ENCODE data around the gene KIF6.

Gene KIF6

GRCh38 chr6:39572661-39573340, 152.4 kb downstream of the KIF6 start:
- no peaks in the 10 kb centered on the region for H3K9me3 Mint-ChIP-seq
- no peak overlapping the region for H3K27ac Mint-ChIP-seq
- no peaks in the 10 kb centered on the region for H3K27me3 Mint-ChIP-seq
- no peak for DNase-seq
- no peaks in the 10 kb centered on the region for H3K4me1 Mint-ChIP-seq
- no peak overlapping the region for H3K4me3 Mint-ChIP-seq
- CTCF ChIA-PET, result no interaction called here
- no peaks in the 10 kb centered on the region for H3K36me3 Mint-ChIP-seq

- no peaks in the 10 kb centered on the region for H3K4me1 Mint-ChIP-seq
- no peak for DNase-seq
- H3K36me3 Mint-ChIP-seq, result no peaks in the 10 kb centered on the region
- no peaks in the 10 kb centered on the region for H3K9me3 Mint-ChIP-seq
- H3K4me3 Mint-ChIP-seq, result no peak overlapping the region
- CTCF ChIA-PET, result no interaction called here
- H3K27ac Mint-ChIP-seq, result no peak overlapping the region
- no peaks in the 10 kb centered on the region for H3K27me3 Mint-ChIP-seq
These were observed 156.3 kb downstream of the KIF6 start for GRCh38 chr6:39568896-39569295.

GRCh38 chr6:39567091-39567490, 158.1 kb downstream of the KIF6 start:
- H3K36me3 Mint-ChIP-seq, result no peaks in the 10 kb centered on the region
- no peaks in the 10 kb centered on the region for H3K9me3 Mint-ChIP-seq
- H3K4me3 Mint-ChIP-seq, result no peak overlapping the region
- H3K27ac Mint-ChIP-seq, result no peak overlapping the region
- no peaks in the 10 kb centered on the region for H3K27me3 Mint-ChIP-seq
- no peaks in the 10 kb centered on the region for H3K4me1 Mint-ChIP-seq
- CTCF ChIA-PET, result no interaction called here
- no peak for DNase-seq

- Mint-ChIP-seq H3K36me3 (no peaks in the 10 kb centered on the region), H3K9me3 (no peaks in the 10 kb centered on the region), H3K27ac (no peak overlapping the region), H3K4me3 (no peak overlapping the region), H3K27me3 (no peaks in the 10 kb centered on the region), H3K4me1 (no peaks in the 10 kb centered on the region)
- no peak for DNase-seq
- CTCF ChIA-PET, result no interaction called here
These were observed 158.8 kb downstream of the KIF6 start for GRCh38 chr6:39566456-39566855.

GRCh38 chr6:39565956-39566355, 159.3 kb downstream of the KIF6 start:
- Mint-ChIP-seq H3K4me1 (no peaks in the 10 kb centered on the region), H3K27me3 (no peaks in the 10 kb centered on the region)

GRCh38 chr6:39563566-39564311, 161.5 kb downstream of the KIF6 start:
- H3K36me3 Mint-ChIP-seq, result no peaks in the 10 kb centered on the region
- no peak overlapping the region for H3K4me3 Mint-ChIP-seq
- CTCF ChIA-PET, result no interaction called here
- H3K27me3 Mint-ChIP-seq, result no peaks in the 10 kb centered on the region
- H3K4me1 Mint-ChIP-seq, result no peaks in the 10 kb centered on the region
- no peak overlapping the region for H3K27ac Mint-ChIP-seq
- no peak for DNase-seq
- no peaks in the 10 kb centered on the region for H3K9me3 Mint-ChIP-seq

More at GRCh38 chr6:39565956-39566355, 159.3 kb downstream of the KIF6 start:
- Mint-ChIP-seq H3K27ac (no peak overlapping the region), H3K4me3 (no peak overlapping the region), H3K9me3 (no peaks in the 10 kb centered on the region), H3K36me3 (no peaks in the 10 kb centered on the region)
- CTCF ChIA-PET, result no interaction called here
- no peak for DNase-seq

GRCh38 chr6:39561536-39562266, 163.5 kb downstream of the KIF6 start:
- Mint-ChIP-seq H3K27me3 (no peaks in the 10 kb centered on the region), H3K27ac (no peak overlapping the region), H3K4me1 (no peaks in the 10 kb centered on the region), H3K9me3 (no peaks in the 10 kb centered on the region), H3K36me3 (no peaks in the 10 kb centered on the region), H3K4me3 (no peak overlapping the region)
- CTCF ChIA-PET, result no interaction called here
- DNase-seq, result no peak

GRCh38 chr6:39560915-39561314, 164.3 kb downstream of the KIF6 start:
- no peak overlapping the region for H3K4me3 Mint-ChIP-seq
- H3K9me3 Mint-ChIP-seq, result no peaks in the 10 kb centered on the region
- DNase-seq, result no peak
- H3K36me3 Mint-ChIP-seq, result no peaks in the 10 kb centered on the region
- H3K4me1 Mint-ChIP-seq, result no peaks in the 10 kb centered on the region
- no peak overlapping the region for H3K27ac Mint-ChIP-seq
- CTCF ChIA-PET, result no interaction called here
- H3K27me3 Mint-ChIP-seq, result no peaks in the 10 kb centered on the region

- CTCF ChIA-PET, result no interaction called here
- no peak overlapping the region for H3K4me3 Mint-ChIP-seq
- H3K4me1 Mint-ChIP-seq, result no peaks in the 10 kb centered on the region
- no peak overlapping the region for H3K27ac Mint-ChIP-seq
- H3K27me3 Mint-ChIP-seq, result no peaks in the 10 kb centered on the region
- no peaks in the 10 kb centered on the region for H3K36me3 Mint-ChIP-seq
- H3K9me3 Mint-ChIP-seq, result no peaks in the 10 kb centered on the region
- no peak for DNase-seq
These were observed 166.5 kb downstream of the KIF6 start for GRCh38 chr6:39558591-39559190.

GRCh38 chr6:39558079-39558478, 167.1 kb downstream of the KIF6 start:
- no peaks in the 10 kb centered on the region for H3K9me3 Mint-ChIP-seq
- DNase-seq, result no peak
- H3K27ac Mint-ChIP-seq, result no peak overlapping the region
- H3K4me1 Mint-ChIP-seq, result no peaks in the 10 kb centered on the region
- no peaks in the 10 kb centered on the region for H3K36me3 Mint-ChIP-seq
- no peaks in the 10 kb centered on the region for H3K27me3 Mint-ChIP-seq
- CTCF ChIA-PET, result no interaction called here
- H3K4me3 Mint-ChIP-seq, result no peak overlapping the region

GRCh38 chr6:39555136-39555535, 170.1 kb downstream of the KIF6 start:
- Mint-ChIP-seq H3K36me3 (no peaks in the 10 kb centered on the region), H3K4me1 (no peaks in the 10 kb centered on the region), H3K27ac (no peak overlapping the region), H3K4me3 (no peak overlapping the region), H3K9me3 (no peaks in the 10 kb centered on the region), H3K27me3 (no peaks in the 10 kb centered on the region)
- no peak for DNase-seq
- CTCF ChIA-PET, result no interaction called here

GRCh38 chr6:39553860-39554802, 171.1 kb downstream of the KIF6 start:
- no peak for DNase-seq
- Mint-ChIP-seq H3K4me1 (no peaks in the 10 kb centered on the region), H3K4me3 (no peak overlapping the region), H3K27ac (no peak overlapping the region), H3K36me3 (no peaks in the 10 kb centered on the region), H3K27me3 (no peaks in the 10 kb centered on the region), H3K9me3 (no peaks in the 10 kb centered on the region)
- CTCF ChIA-PET, result no interaction called here

GRCh38 chr6:39553029-39553428, 172.2 kb downstream of the KIF6 start:
- DNase-seq, result no peak
- H3K27me3 Mint-ChIP-seq, result no peaks in the 10 kb centered on the region
- no peaks in the 10 kb centered on the region for H3K9me3 Mint-ChIP-seq
- no peak overlapping the region for H3K4me3 Mint-ChIP-seq
- CTCF ChIA-PET, result no interaction called here
- no peaks in the 10 kb centered on the region for H3K36me3 Mint-ChIP-seq
- H3K27ac Mint-ChIP-seq, result no peak overlapping the region
- H3K4me1 Mint-ChIP-seq, result no peaks in the 10 kb centered on the region

- Mint-ChIP-seq H3K27ac (no peak overlapping the region), H3K36me3 (no peaks in the 10 kb centered on the region), H3K27me3 (peaks cover 5% of the 10 kb centered on the region), H3K4me1 (no peaks in the 10 kb centered on the region), H3K9me3 (no peaks in the 10 kb centered on the region), H3K4me3 (no peak overlapping the region)
- CTCF ChIA-PET, result no interaction called here
- no peak for DNase-seq
These were observed 175.0 kb downstream of the KIF6 start for GRCh38 chr6:39550191-39550590.
